ENCODE measurements around the gene RRAGB. TPM values are rescaled to one million over a fixed set of nuclear protein-coding genes. Genes with fewer than 3 reads are reported as not detected.
"Not testable (repeated sequence)": the region's sequence is repeated elsewhere in the genome, so short reads cannot be mapped to it uniquely, and the experiment has no call there.

RRAGB gene
- total RNA-seq = 13.6 and 22.1 TPM in 2 replicates

DNA sequence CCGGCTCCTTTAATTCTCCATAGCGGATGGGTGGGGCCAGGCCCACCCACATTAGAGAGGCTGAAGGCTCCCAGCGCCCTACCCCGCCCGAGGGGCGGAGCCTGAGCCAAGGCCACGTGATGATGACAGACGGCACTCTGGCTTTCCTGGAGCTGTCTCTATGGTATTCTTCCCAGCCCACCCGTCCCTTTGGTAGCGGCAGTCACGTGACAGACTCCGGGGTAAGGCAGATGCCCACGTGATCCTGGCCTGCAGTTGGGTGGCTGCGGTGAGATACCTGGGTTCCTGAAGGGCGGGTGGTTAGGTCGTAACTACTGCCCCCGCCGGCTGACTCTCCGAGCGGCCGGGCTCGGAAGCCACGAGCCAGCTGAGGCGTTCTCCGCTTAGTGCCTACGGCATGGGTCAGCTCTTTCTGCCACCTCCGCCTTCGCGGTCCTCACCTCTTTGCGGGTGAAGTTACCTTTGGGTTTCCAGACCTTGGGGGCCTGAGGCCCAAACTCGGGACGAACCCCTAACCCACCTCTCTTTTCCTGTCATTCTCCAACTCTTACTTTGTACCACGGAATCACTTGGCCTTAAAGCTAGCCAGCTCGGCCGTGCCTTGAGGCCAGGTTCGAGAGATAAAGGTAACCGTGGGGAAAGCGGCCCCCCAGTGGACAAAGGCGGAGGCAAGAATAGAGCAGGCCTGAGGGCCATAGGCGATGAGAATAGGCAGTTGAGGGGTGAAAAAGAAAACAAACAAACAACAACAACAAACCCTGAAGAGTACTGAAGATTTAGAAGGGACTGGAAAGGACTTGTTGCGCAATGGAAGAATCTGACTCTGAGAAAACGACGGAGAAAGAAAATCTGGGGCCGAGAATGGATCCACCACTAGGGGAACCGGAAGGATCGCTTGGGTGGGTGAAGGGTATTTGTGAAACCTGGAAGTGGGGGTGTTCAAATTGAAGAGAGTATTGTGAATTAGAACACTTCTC, at the start of gene RRAGB:
TSS of gene RRAGB (plus strand) at position 229 of the 977 bp plus-strand sequence. CDS start at position 808, 579 bp downstream.
- DNase-seq (ENCODE audit: low read depth, low spot score) = peak; percentile 84

DNA sequence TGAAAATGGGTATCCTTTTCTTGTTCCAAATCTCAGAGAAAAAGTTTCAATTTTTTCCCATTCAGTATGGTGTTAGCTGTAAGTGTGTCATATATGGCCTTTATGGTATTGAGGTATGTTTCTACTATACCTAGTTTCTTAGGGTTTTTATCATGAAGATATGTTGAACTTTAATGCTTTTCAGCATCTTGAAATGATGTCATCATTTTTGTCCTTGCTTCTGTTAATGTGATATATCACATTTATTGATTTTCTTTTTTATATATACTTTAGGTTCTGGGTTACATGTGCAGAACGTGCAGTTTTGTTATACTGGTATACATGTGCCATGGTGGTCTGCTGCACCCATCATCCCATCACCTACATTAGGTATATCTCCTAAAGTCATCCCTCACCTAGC, 49.5 kb upstream of the RRAGB start:
- no peak for DNase-seq (ENCODE audit: low read depth, low spot score)

GRCh38 chrX:55688579-55688978, 29.0 kb upstream of the RRAGB start:
- DNase-seq (ENCODE audit: low read depth, low spot score) = not testable (repeated sequence)

GRCh38 chrX:55695227-55696018, 22.1 kb upstream of the RRAGB start:
- DNase-seq (ENCODE audit: low read depth, low spot score) = no peak

GRCh38 chrX:55697381-55697780, 20.2 kb upstream of the RRAGB start:
- DNase-seq (ENCODE audit: low read depth, low spot score) = no peak

GRCh38 chrX:55702671-55703070, 14.9 kb upstream of the RRAGB start:
- DNase-seq (ENCODE audit: low read depth, low spot score) = no peak

DNA sequence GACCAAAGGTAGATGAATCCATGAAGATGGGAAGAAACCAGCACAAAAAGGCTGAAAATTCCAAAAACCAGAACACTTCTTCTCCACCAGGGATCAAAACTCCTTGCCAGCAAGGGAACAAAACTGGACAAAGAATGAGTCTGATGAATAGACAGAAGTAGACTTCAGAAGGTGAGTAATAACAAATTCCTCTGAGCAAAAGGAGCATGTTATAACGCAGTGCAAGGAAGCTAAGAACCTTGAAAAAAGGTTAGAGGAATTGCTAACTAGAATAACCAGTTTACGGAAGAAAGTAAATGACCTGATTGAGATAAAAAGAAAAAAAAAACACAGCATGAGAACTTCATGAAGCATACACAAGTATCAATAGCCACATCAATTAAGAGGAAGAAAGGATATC, 14.1 kb upstream of the RRAGB start:
- not testable (repeated sequence) for DNase-seq (ENCODE audit: low read depth, low spot score)

DNA sequence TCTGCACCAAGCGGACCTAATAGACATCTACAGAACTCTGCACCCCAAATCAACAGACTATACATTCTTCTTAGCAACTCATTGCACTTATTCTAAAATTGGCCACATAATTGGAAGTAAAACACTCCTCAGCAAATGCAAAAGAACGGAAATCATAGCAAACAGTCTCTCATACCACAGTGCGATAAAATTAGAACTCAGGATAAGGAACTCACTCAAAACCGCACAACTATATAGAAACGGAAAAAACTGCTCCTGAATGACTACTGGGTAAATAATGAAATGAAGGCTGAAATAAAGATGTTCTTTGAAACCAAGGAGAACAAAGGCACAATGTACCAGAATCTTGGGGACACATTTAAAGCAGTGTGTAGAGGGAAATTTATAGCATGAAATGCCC, 12.5 kb upstream of the RRAGB start:
- not testable (repeated sequence) for DNase-seq (ENCODE audit: low read depth, low spot score)

GRCh38 chrX:55709735-55710134, 7.8 kb upstream of the RRAGB start:
- DNase-seq (ENCODE audit: low read depth, low spot score) = no peak

DNA sequence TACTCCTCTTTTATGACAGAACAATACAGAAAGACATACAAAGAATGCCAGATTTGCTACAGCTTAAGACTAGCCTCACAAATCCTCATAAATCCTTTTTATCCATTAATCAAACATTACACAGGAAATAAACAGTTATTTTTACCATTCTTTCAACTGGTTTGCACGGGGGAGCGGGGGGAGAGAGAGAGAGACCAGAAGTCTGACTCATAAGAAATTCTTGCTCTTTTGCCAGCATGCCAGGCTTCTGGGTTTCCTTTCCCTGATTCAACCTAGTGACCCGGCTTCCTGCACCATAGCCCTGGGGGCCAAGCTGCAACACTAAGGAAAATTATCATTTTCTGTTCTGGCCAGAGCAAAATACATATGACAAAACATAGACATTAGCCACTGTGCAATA, 6.8 kb upstream of the RRAGB start:
- peak; percentile 71 for DNase-seq (ENCODE audit: low read depth, low spot score)

DNA sequence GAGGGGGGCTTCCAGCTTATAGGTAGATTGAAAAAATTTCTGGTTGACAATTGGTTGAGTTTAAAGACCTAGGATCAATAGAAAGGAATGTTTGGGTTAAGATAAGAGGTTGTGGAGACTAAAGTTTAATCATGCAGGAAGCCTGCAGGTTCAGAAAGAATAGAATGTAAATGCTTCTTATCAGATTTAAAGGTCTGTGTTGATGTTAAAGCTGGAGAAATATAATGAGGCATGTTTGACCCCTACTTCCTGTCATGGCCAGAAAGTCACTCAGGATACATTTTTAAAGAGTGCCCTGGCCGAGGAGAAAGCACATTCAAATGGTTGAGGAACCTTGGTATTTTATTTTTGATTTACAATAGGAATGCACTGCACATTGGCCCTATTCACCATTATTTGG, 3.9 kb upstream of the RRAGB start:
- peak; percentile 55 for DNase-seq (ENCODE audit: low read depth, low spot score)

DNA sequence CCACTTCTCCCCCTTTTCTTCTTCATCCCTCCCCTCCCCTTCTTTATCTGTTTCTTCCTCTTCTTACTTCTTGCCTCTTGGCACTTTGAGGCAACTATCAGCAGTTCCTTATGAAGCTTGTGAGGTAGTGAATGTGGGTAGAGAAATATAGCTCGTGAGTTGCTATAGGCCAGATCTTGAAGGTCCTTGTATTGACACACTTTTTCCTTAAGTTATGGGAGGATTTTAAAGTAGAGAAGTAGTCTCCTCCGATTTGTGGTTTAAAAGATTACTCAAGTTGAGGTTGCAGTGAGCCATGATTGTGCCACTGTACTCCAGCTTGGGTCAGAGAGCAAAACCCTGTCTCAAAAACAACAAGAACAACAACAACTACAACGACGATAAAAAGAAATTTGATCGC, 3.4 kb upstream of the RRAGB start:
- no peak for DNase-seq (ENCODE audit: low read depth, low spot score)

DNA sequence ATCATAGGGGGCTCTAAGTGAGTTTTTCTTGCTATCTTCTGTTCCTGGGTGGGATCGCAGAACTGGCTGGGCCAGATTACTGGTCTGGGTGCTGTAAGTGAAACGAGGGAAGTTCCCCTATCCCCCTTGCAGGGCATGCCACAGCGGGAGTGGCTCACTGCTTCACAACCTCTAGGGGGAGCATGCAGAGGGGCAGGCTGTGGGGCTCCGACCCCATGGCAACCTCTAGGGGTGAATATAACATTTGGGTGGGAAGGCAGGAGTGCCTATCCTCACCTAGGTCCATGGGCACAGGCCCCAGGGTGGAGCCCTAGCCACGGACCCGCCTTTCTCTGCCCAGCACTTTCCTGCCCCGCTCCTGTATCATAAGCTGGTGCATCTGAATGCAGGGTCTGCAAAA, 1.7 kb upstream of the RRAGB start:
- DNase-seq (ENCODE audit: low read depth, low spot score) = no peak

GRCh38 chrX:55716937-55717336, 612 bp upstream of the RRAGB start:
- DNase-seq (ENCODE audit: low read depth, low spot score) = no peak

DNA sequence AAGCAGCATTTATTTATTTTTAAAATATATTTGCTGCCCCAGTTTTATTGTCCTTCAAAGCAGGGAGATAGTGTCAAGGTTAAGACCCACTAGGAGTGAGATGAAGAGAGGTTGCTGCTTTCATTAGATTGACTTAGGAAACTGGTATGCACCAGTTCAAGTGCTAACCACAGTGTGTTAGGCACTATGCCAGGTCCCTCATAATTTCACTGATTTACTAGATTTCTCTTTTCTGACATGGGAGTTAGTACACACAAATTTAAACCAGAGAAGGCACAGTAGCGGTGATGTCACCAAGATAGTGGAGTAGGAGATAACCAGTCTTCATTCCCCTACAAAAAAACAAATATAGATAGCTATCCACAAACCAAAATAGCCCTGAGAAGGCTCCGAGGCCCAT, 14.3 kb downstream of the RRAGB start:
- DNase-seq (ENCODE audit: low read depth, low spot score) = no peak

- DNase-seq (ENCODE audit: low read depth, low spot score) = no peak
Measured at GRCh38 chrX:55738969-55739368, 21.4 kb downstream of the RRAGB start.

- no peak for DNase-seq (ENCODE audit: low read depth, low spot score)
Measured at GRCh38 chrX:55742649-55743048, 25.1 kb downstream of the RRAGB start.

DNA sequence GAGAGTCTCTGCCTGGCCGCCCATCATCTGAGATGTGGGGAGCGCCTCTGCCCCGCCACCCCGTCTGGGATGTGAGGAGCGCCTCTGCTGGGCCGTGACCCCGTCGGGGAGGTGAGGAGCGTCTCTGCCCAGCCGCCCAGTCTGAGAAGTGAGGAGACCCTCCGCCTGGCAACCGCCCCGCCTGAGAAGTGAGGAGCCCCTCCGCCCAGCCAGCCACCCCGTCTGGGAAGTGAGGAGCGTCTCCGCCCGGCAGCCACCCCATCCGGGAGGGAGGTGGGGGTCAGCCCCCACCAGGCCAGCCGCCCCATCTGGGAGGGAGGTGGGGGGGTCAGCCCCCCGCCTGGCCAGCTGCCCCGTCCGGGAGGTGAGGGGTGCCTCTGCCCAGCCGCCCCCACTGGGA, 30.9 kb downstream of the RRAGB start:
- not testable (repeated sequence) for DNase-seq (ENCODE audit: low read depth, low spot score)

- DNase-seq (ENCODE audit: low read depth, low spot score) = no peak
Measured at GRCh38 chrX:55750256-55750655, 32.7 kb downstream of the RRAGB start.

DNA sequence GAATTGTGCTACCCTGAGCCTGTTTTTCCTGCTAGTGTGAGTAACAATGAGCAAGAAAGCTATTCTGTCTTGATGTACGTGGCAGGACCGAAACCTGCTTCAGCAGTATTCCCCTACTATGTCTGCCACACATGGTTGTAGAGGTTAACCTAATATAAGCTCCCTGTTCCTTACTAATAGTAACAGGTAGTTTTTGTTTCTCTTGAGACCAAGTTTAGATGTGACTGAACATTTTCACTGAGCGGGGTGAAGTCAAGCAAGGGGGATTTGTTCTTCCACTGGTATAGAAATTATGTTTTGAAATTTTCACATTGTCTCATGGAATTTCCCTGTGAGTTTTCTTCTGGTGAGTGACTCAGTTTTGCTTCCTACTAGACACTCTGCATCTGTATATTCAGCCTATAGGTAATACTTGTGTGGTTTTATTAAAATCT, 37.3 kb downstream of the RRAGB start:
- DNase-seq (ENCODE audit: low read depth, low spot score) = no peak

DNA sequence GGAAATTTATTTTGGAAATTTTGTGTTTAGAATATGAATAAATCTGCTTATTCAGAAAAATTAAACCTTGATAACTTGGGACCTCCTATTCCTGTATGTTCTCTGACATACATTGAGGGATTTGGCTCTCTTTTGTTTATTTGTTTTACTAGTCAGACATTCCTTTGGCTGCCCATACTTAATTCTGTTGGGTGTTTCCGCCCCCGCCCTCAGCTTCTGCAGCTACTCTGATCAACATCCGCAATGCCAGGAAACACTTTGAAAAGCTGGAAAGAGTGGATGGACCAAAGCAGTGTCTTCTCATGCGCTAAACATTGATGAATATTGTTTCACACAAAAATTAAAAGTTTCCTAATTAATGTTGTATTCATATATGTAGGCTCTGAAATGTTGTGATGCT, 40.5 kb downstream of the RRAGB start:
- peak; percentile 44 for DNase-seq (ENCODE audit: low read depth, low spot score)

- no peak for DNase-seq (ENCODE audit: low read depth, low spot score)
Measured at GRCh38 chrX:55759478-55759877, 41.9 kb downstream of the RRAGB start.

All from pulmonary artery endothelial cell (primary cell).